Thyroid gland (tissue), 4 donors: ENCODE results near the gene ABCC4. TPM values are rescaled to one million over a fixed set of nuclear protein-coding genes. Genes with fewer than 3 reads are reported as not detected.

ENCODE experiments used
- DNase-seq, 2 donors: peaks; one replicate each; pipeline ENCODE4 v3.0.0-alpha.2; 2019
- H3K27ac ChIP-seq, 3 donors: fragments of 200-600 bp; sonication (generic); 1 replicate in 2 of 3; 2 replicates in 1 of 3; pipeline ENCODE4 v1.5.1; 2016 to 2019; ENCODE audit warnings: mild to moderate bottlenecking in 1 of 3, moderate library complexity in 1 of 3
- H3K27me3 ChIP-seq: fragments of 200-600 bp; sonication (generic); one replicate; pipeline ENCODE4 v1.5.1; 2019
- H3K36me3 ChIP-seq, 2 donors: fragments of 200-600 bp; sonication (generic); one replicate each; pipeline ENCODE4 v1.5.1; 2016 to 2019
- H3K4me1 ChIP-seq, 2 donors: fragments of 200-600 bp; sonication (generic); one replicate each; pipeline ENCODE4 v1.5.1; 2017 to 2019
- H3K4me3 ChIP-seq, 3 donors: fragments of 200-600 bp; sonication (generic); replicated peaks in 1 of 3; 1 replicate in 2 of 3; 2 replicates in 1 of 3; pipeline ENCODE4 v1.5.1; 2016; ENCODE audit warnings: mild to moderate bottlenecking in 1 of 3
- H3K9me3 ChIP-seq: fragments of 200-600 bp; sonication (generic); one replicate; pipeline ENCODE4 v1.5.1; 2017
- POLR2A ChIP-seq, 2 donors: fragments of 450-650 bp; IDR thresholded peaks; one replicate each; pipeline ENCODE4 v1.6.1; 2017; ENCODE audit warnings: antibody characterized with exemption in 2 of 2, mild to moderate bottlenecking in 2 of 2, moderate library complexity in 1 of 2
- WGBS, 2 donors: methylation state at CpG; one replicate each; pipeline ENCODE4 v1.1.5; 2017; 5-methylcytosine and 5-hydroxymethylcytosine counted together
- intact Hi-C: fragments of 100-400 bp; cut with DNase I; formaldehyde crosslinking; loops from one replicate; pipeline ENCODE4 v1.15.1; 2023
- total RNA-seq, 4 donors: library from RNA; depleted of rRNA; stranded (reverse); fragments of >200 nt; gene quantifications; one replicate each; pipeline ENCODE4 v1.2.3, GENCODE V29; 2016
- TF ChIP-seq, protein P1 (sequence below), 6 experiments: fragments of 200-600 bp in 3 of 6; fragments of 450-650 bp in 3 of 6; sonication (generic) in 3 of 6; IDR thresholded peaks; one replicate each; pipeline ENCODE4 v1.5.1; 2016 to 2019; ENCODE audit warnings: antibody characterized with exemption in 6 of 6, mild to moderate bottlenecking in 2 of 6, inconsistent platforms in 1 of 6, moderate library complexity in 1 of 6

Gene ABCC4
- total RNA-seq, 4 donors from 2014 or later, result 9.1 to 29.6 (median 19.7) TPM

DNA sequence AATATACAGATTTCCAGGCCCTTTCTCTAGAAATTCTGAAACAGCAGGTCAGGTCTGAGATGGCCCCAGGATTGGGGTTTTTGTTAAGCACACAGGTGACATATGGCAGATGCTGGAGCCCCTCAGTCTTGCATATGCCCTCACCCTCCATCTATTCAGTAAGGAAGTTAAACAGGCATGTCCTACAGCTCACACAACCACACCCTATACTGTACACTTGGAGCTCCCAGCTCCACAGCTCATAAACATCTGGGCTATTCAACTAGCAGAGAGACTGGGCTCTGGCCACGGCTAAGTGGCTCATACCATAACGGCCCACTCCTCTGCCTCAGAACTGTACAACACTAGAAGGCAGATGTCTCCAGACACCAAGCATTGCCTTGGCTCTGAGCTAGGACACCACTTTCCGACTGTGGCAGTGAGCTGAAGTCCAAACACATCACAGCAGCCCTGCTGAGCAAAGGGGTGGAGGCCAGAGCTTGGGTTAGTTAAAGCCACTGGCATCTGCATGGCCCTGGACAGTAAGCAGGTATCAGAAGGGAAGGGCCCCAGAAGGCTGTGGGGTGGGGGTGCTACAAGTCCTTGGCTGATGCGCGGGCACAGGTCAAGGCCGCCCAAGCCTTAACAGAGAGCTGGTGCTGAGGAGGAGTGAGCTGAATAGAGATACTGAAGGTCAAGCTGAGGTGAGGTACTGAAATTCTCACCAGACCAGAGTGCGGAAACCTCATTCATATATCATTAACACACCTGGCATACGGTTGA lies 79.1 kb downstream of the ABCC4 start:
- Histone ChIP-seq H3K27ac (no peak overlapping the region), H3K4me3 (no peak overlapping the region), H3K36me3 (no peaks in the 10 kb centered on the region), H3K9me3 (no peaks in the 10 kb centered on the region), H3K27me3 (no peaks in the 10 kb centered on the region), H3K4me1 (no peaks in the 10 kb centered on the region)
- no peak for DNase-seq
- intact Hi-C loops, result no loop called here
- 83 to 91% methylated on average over 6 to 8 of the region's 8 CpGs for WGBS, 2 donors
- TF ChIP-seq, protein P1, sequence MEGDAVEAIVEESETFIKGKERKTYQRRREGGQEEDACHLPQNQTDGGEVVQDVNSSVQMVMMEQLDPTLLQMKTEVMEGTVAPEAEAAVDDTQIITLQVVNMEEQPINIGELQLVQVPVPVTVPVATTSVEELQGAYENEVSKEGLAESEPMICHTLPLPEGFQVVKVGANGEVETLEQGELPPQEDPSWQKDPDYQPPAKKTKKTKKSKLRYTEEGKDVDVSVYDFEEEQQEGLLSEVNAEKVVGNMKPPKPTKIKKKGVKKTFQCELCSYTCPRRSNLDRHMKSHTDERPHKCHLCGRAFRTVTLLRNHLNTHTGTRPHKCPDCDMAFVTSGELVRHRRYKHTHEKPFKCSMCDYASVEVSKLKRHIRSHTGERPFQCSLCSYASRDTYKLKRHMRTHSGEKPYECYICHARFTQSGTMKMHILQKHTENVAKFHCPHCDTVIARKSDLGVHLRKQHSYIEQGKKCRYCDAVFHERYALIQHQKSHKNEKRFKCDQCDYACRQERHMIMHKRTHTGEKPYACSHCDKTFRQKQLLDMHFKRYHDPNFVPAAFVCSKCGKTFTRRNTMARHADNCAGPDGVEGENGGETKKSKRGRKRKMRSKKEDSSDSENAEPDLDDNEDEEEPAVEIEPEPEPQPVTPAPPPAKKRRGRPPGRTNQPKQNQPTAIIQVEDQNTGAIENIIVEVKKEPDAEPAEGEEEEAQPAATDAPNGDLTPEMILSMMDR (IDR thresholded peaks at IDR 0.05), result no peak
- no peak for TF ChIP-seq POLR2A (IDR thresholded peaks at IDR 0.05)

DNA sequence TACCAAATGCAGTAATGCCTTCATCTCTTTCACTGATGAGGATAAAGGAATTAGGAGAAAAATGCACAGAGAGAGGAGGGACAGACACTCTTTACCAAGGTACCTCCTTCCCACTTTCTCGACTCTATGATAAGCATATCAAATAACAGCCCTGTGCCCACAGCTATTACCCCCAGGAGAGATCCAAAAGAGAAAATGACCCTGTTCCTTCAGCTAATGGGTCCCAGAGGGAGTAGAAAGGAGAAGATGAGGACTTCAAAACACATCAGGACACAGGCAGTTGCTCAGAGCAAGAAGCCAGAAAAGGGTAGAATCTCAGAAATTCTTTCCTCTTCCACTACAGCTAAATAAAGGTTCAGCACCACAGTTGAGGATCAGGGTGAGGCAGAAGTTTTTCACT lies 80.6 kb downstream of the ABCC4 start:
- H3K4me1 ChIP-seq, result no peaks in the 10 kb centered on the region
- WGBS, 2 donors, result 89 to 90% methylated on average over 1 of the region's 1 CpG
- H3K4me3 ChIP-seq, result no peak overlapping the region
- no peak overlapping the region for H3K27ac ChIP-seq
- H3K36me3 ChIP-seq, result no peaks in the 10 kb centered on the region
- no peaks in the 10 kb centered on the region for H3K9me3 ChIP-seq
- DNase-seq, result no peak
- TF ChIP-seq, protein P1 (IDR thresholded peaks at IDR 0.05), result no peak
- no peak for TF ChIP-seq POLR2A (IDR thresholded peaks at IDR 0.05)
- no peaks in the 10 kb centered on the region for H3K27me3 ChIP-seq
- intact Hi-C loops, result no loop called here

DNA sequence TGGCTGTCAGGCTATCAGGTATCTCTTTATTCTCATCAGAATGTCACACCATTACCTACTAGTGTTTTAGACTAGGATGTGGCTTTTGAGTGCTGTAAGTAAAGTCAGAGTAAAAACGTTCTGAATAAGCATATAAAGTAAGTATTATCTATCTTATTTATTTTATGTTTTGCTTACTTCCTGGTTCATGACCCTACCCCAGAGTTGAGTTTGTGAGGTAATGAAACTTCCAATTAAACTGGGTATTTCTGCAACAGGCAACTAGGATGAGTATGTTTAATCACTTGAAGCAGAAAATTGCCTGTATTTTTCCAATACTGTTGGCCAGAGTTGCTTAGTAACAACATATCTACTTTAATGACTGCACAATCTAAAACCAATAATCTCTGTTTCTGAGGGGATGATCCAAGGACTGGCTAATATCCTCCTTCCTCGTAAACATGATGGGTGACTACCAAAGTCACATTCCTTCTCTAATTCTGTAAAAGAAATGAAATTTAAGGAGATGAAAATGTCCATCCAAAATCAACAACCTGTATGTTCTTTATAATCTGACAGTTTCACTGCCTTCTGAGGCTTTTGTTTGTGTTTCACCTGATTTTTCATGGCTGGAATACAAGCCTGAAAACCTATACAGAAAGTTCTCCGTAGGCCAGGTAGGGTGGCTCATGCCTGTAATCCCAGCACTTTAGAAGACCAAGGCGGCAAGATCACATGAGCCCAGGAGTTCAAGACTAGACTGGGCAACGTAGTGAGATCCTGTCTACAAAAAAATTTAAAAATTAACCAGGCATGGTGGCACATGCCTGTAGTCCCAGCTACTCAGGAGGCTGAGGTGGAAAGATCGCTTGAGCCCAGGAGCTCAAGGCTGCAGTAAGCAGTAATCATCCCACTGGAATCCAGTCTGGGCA lies 83.1 kb downstream of the ABCC4 start:
- H3K36me3 ChIP-seq, result no peaks in the 10 kb centered on the region
- H3K27me3 ChIP-seq, result no peaks in the 10 kb centered on the region
- 78 to 81% methylated on average over 6 of the region's 6 CpGs for WGBS, 2 donors
- H3K9me3 ChIP-seq, result no peaks in the 10 kb centered on the region
- intact Hi-C loops, result no loop called here
- TF ChIP-seq, protein P1 (IDR thresholded peaks at IDR 0.05), result no peak
- no peak for TF ChIP-seq POLR2A (IDR thresholded peaks at IDR 0.05)
- no peak for DNase-seq
- no peak overlapping the region for H3K27ac ChIP-seq
- no peak overlapping the region for H3K4me3 ChIP-seq
- H3K4me1 ChIP-seq, result no peaks in the 10 kb centered on the region

DNA sequence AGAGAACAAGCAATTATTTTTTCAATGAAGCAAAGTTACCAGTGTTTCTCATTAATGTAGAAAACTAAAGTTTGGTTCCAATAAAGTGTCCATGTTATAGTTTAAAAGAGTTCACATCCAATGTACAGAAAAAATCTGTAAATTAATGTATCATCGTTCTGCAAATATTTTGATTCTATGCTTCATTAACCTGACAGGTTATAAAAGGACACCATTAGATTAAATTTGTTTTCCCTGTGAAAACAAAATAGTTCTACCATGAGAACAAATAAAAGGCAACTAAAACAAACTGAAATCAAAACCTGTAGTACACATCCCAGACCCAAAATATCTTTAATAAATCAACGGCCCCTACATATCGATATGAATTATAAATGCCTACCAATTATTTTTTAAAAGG lies 85.1 kb downstream of the ABCC4 start:
- Histone ChIP-seq H3K9me3 (no peaks in the 10 kb centered on the region), H3K27ac (no peak overlapping the region), H3K27me3 (no peaks in the 10 kb centered on the region), H3K4me3 (no peak overlapping the region), H3K4me1 (no peaks in the 10 kb centered on the region), H3K36me3 (no peaks in the 10 kb centered on the region)
- TF ChIP-seq, protein P1 (IDR thresholded peaks at IDR 0.05), result no peak
- TF ChIP-seq POLR2A (IDR thresholded peaks at IDR 0.05), result no peak
- 92 to 93% methylated on average over 3 of the region's 3 CpGs for WGBS, 2 donors
- DNase-seq, result no peak
- intact Hi-C loops, result no loop called here
